Gastroesophageal sphincter (tissue), 3 donors: ENCODE results near the gene C19orf44.

Experiments used
- CTCF ChIP-seq, 4 experiments: fragments of 200-600 bp in 2 of 4; fragments of 450-650 bp in 2 of 4; sonication (generic) in 1 of 4; IDR thresholded peaks; one replicate each; pipeline ENCODE4 v1.5.1; 2017 to 2019; ENCODE audit warnings: antibody characterized with exemption in 4 of 4, mild to moderate bottlenecking in 2 of 4, moderate library complexity in 2 of 4
- POLR2A ChIP-seq, 2 donors: fragments of 450-650 bp; IDR thresholded peaks; one replicate each; pipeline ENCODE4 v1.6.1; 2017; ENCODE audit warnings: antibody characterized with exemption in 2 of 2, mild to moderate bottlenecking in 2 of 2, moderate library complexity in 1 of 2
- POLR2AphosphoS5 ChIP-seq: sonication (generic); formaldehyde crosslinking; IDR thresholded peaks from one replicate; pipeline ENCODE4 v1.6.1; 2017; ENCODE audit warnings: antibody characterized with exemption

GRCh38 chr19:16497042-16497441 is 848 bp downstream of the C19orf44 start:
- no peak for TF ChIP-seq CTCF (IDR thresholded peaks at IDR 0.05)
- no peak for TF ChIP-seq POLR2A (IDR thresholded peaks at IDR 0.05)
- no peak for TF ChIP-seq POLR2AphosphoS5
